Pancreas (tissue), 10 donors: Measurements from ENCODE around the gene FCF1. TPM values are rescaled to one million over a fixed set of nuclear protein-coding genes. Genes with fewer than 3 reads are reported as not detected.

Experiments
- ATAC-seq, 4 donors: fragments of 200-7000 bp; cut with Tn5 transposase; one replicate each; pipeline versions ENCODE4 v1.8.0 to v1.9.1; 2020; ENCODE audit warnings: mild to moderate bottlenecking in 4 of 4, moderate library complexity in 4 of 4
- DNase-seq, 6 donors: peaks; one replicate each; pipeline ENCODE4 v3.0.0-alpha.2; 2020
- FAIRE-seq: peaks from 2 replicates; lab custom pipeline; 2012; peaks lifted over from hg19 to GRCh38; lab: Jason Lieb, UNC
- H3K27ac ChIP-seq, 4 donors: fragments of 200-600 bp; sonication (generic); 1 replicate in 3 of 4; 2 replicates in 1 of 4; pipeline versions ENCODE4 v1.5.0 to v1.8.0; 2020
- H3K27me3 ChIP-seq, 4 donors: fragments of 200-600 bp; one replicate each; pipeline ENCODE4 v1.8.0; 2021
- H3K36me3 ChIP-seq, 3 donors: fragments of 200-600 bp; sonication (generic) in 1 of 3; one replicate each; pipeline versions ENCODE4 v1.5.0 to v1.8.0; 2020 to 2021
- H3K4me1 ChIP-seq, 3 donors: fragments of 200-600 bp; one replicate each; pipeline ENCODE4 v1.8.0; 2021
- H3K4me3 ChIP-seq, 4 donors: fragments of 200-600 bp; sonication (generic) in 2 of 4; one replicate each; pipeline versions ENCODE4 v1.5.0 to v1.8.0; 2020 to 2021
- H3K9me3 ChIP-seq, 4 donors: fragments of 200-600 bp; one replicate each; pipeline ENCODE4 v1.8.0; 2021
- CTCF ChIP-seq, 4 donors: fragments of 200-600 bp; sonication (generic) in 3 of 4; IDR thresholded peaks; one replicate each; pipeline versions ENCODE4 v1.5.0 to v1.8.0; 2021; ENCODE audit warnings: antibody characterized with exemption in 4 of 4
- WGBS, 2 donors: extraction: QIAGEN DNeasy Blood & Tissue Kit; methylation state at CpG; one replicate each; pipeline ENCODE4 v1.1.7; 2013; 5-methylcytosine and 5-hydroxymethylcytosine counted together
- intact Hi-C, 3 donors: fragments of 100-400 bp; cut with DNase I; formaldehyde crosslinking; loops; one replicate each; pipeline versions ENCODE4 v1.11.1 to v1.14.2; 2022
- polyA plus RNA-seq, 2 donors: library from polyadenylated mRNA; stranded (reverse); fragments of 200-250 nt; gene quantifications; one replicate each; pipeline ENCODE4 v1.2.3, GENCODE V29; 2013
- total RNA-seq, 6 donors: library from RNA; stranded (reverse); fragmentation: NEBNext Ultra II Directional in 4 of 6; extraction: Animal tissue kit (Norgen Biotek cat#: 25700) in 4 of 6; gene quantifications; one replicate each; pipeline versions ENCODE4 v1.2.1 to v1.2.4, GENCODE V29; 2021 to 2023
- donor health status: healthy with polysubstance abuse.
- donor health status: DM: no; HTN: no; CAD: no; lungs with moderate emphysema.
- donor health status: DM: no; HTN: no; CAD: no.
- donor health status: control.
- donor health status: control.
- donor health status: Bipolar disorder and iron deficiency.
- donor health status: DM: yes; HTN: yes; CAD: no.
- donor health status: DM: no; HTN: no; CAD: no.
- donor health status: DM: no; HTN: no; CAD: no.
- donor health status: DM: yes; HTN: yes; CAD: no.

The FCF1 gene
- total and polyA plus RNA-seq, 8 donors, result 2.5 to 26.9 (median 15.1) TPM

GRCh38 chr14:74669256-74669655 lies 43.7 kb upstream of the FCF1 start:
- intact Hi-C loops, result no loop called here
- DNase-seq (no peak), ATAC-seq (no peak), FAIRE-seq (no peak)
- H3K4me1 ChIP-seq, result no peaks in the 10 kb centered on the region
- no peak overlapping the region for H3K4me3 ChIP-seq
- no peak overlapping the region for H3K27ac ChIP-seq
- peaks cover 0 to 30% (median 24%) of the 10 kb centered on the region in 3 donors for H3K36me3 ChIP-seq
- TF ChIP-seq CTCF (IDR thresholded peaks at IDR 0.05), result no peak
- no peaks in the 10 kb centered on the region for H3K9me3 ChIP-seq
- 85 to 96% methylated on average over 1 of the region's 1 CpG for WGBS, 2 donors
- no peaks in the 10 kb centered on the region for H3K27me3 ChIP-seq

- FAIRE-seq, result no peak
- intact Hi-C loops, result no loop called here
- whole genome bisulfite sequencing, 2 donors, result 97% methylated on average over 10 of the region's 10 CpGs
Observed at GRCh38 chr14:74669846-74670245, 43.1 kb upstream of the FCF1 start.

GRCh38 chr14:74670726-74671411 lies 42.1 kb upstream of the FCF1 start:
- no peak overlapping the region for H3K4me3 ChIP-seq
- no peak for ATAC-seq
- H3K9me3 ChIP-seq, result no peaks in the 10 kb centered on the region
- H3K27ac ChIP-seq, result no peak overlapping the region
- no peaks in the 10 kb centered on the region for H3K27me3 ChIP-seq
- DNase-seq, result no peak
- WGBS, 2 donors, result 88% methylated on average over 9 of the region's 9 CpGs
- intact Hi-C loops, result no loop called here
- H3K4me1 ChIP-seq, result no peaks in the 10 kb centered on the region
- H3K36me3 ChIP-seq, result peaks cover 0 to 44% (median 30%) of the 10 kb centered on the region in 3 donors
- TF ChIP-seq CTCF (IDR thresholded peaks at IDR 0.05), result no peak
- FAIRE-seq, result no peak

More at GRCh38 chr14:74669846-74670245, 43.1 kb upstream of the FCF1 start:
- H3K36me3 ChIP-seq, result peaks cover 0 to 36% (median 24%) of the 10 kb centered on the region in 3 donors
- H3K4me1 ChIP-seq, result no peaks in the 10 kb centered on the region
- DNase-seq, result no peak
- no peak overlapping the region for H3K27ac ChIP-seq
- ATAC-seq, result no peak
- no peaks in the 10 kb centered on the region for H3K27me3 ChIP-seq
- H3K4me3 ChIP-seq, result no peak overlapping the region
- no peak for TF ChIP-seq CTCF (IDR thresholded peaks at IDR 0.05)
- H3K9me3 ChIP-seq, result no peaks in the 10 kb centered on the region

- no peak for TF ChIP-seq CTCF (IDR thresholded peaks at IDR 0.05)
- no peak overlapping the region for H3K27ac ChIP-seq
- H3K9me3 ChIP-seq, result no peaks in the 10 kb centered on the region
- no peaks in the 10 kb centered on the region for H3K27me3 ChIP-seq
- intact Hi-C loops, result no loop called here
- no peak for FAIRE-seq
- no peak for DNase-seq
- no peak overlapping the region for H3K4me3 ChIP-seq
- H3K4me1 ChIP-seq, result no peaks in the 10 kb centered on the region
- ATAC-seq, result no peak
- 83 to 85% methylated on average over 4 of the region's 4 CpGs for WGBS, 2 donors
- H3K36me3 ChIP-seq, result peaks cover 0 to 51% (median 34%) of the 10 kb centered on the region in 3 donors
Observed at GRCh38 chr14:74671789-74672188, 41.2 kb upstream of the FCF1 start.

GRCh38 chr14:74673768-74674167 lies 39.2 kb upstream of the FCF1 start:
- no peak overlapping the region for H3K27ac ChIP-seq
- ATAC-seq, result no peak
- H3K4me1 ChIP-seq, result no peaks in the 10 kb centered on the region
- no peaks in the 10 kb centered on the region for H3K9me3 ChIP-seq
- no peak overlapping the region for H3K4me3 ChIP-seq
- WGBS, 2 donors, result 86 to 93% methylated on average over 4 of the region's 4 CpGs
- peaks cover 0 to 51% (median 31%) of the 10 kb centered on the region in 3 donors for H3K36me3 ChIP-seq
- no peak for TF ChIP-seq CTCF (IDR thresholded peaks at IDR 0.05)
- H3K27me3 ChIP-seq, result no peaks in the 10 kb centered on the region
- FAIRE-seq, result no peak
- no peak for DNase-seq
- intact Hi-C loops, result no loop called here
